Upper lobe of left lung (tissue), 4 donors: ENCODE data around the gene KLK1.

ENCODE experiments used
- CTCF ChIP-seq, 6 experiments: fragments of 450-650 bp in 4 of 6; fragments of 200-600 bp in 2 of 6; sonication (generic) in 2 of 6; IDR thresholded peaks; one replicate each; pipeline ENCODE4 v1.5.1; 2016 to 2019; ENCODE audit warnings: antibody characterized with exemption in 6 of 6
- EP300 ChIP-seq, 4 donors: sonication (generic); formaldehyde crosslinking; IDR thresholded peaks; one replicate each; pipeline ENCODE4 v1.5.1; 2017; ENCODE audit warnings: antibody characterized with exemption in 4 of 4, control low read depth in 2 of 4
- POLR2A ChIP-seq, 4 donors: fragments of 450-650 bp; IDR thresholded peaks; one replicate each; pipeline ENCODE4 v1.5.1; 2016 to 2017; ENCODE audit warnings: antibody characterized with exemption in 4 of 4, mild to moderate bottlenecking in 2 of 4
- POLR2AphosphoS5 ChIP-seq, 2 donors: sonication (generic); formaldehyde crosslinking; IDR thresholded peaks; one replicate each; pipeline ENCODE4 v1.5.1; 2017; ENCODE audit warnings: antibody characterized with exemption in 2 of 2

GRCh38 chr19:50777261-50777660 is 46.3 kb downstream of the KLK1 start:
- TF ChIP-seq CTCF (IDR thresholded peaks at IDR 0.05) (no peak), POLR2A (IDR thresholded peaks at IDR 0.05) (no peak), POLR2AphosphoS5 (IDR thresholded peaks at IDR 0.05) (no peak), EP300 (IDR thresholded peaks at IDR 0.05) (no peak)
